Esophagus squamous epithelium (tissue), 5 donors: ENCODE data around the gene VSTM4. TPM values are rescaled to one million over a fixed set of nuclear protein-coding genes. Genes with fewer than 3 reads are reported as not detected.

ENCODE experiments used
- DNase-seq: peaks from one replicate; lab custom pipeline; 2025; lab: John Stamatoyannopoulos, UW
- H3K27ac ChIP-seq, 4 donors: fragments of 200-600 bp; sonication (generic); one replicate each; pipeline ENCODE4 v1.5.1; 2016 to 2019; ENCODE audit warnings: mild to moderate bottlenecking in 1 of 4
- H3K27me3 ChIP-seq, 4 donors: fragments of 200-600 bp; sonication (generic); 1 replicate in 3 of 4; 2 replicates in 1 of 4; pipeline versions ENCODE4 v1.5.1 to v1.6.0; 2017 to 2021; ENCODE audit warnings: antibody characterized with exemption in 1 of 4
- H3K36me3 ChIP-seq, 3 donors: fragments of 200-600 bp; sonication (generic); one replicate each; pipeline ENCODE4 v1.5.1; 2016 to 2019
- H3K4me1 ChIP-seq, 3 donors: fragments of 200-600 bp; sonication (generic); one replicate each; pipeline ENCODE4 v1.5.1; 2017 to 2019
- H3K4me3 ChIP-seq, 4 donors: fragments of 200-600 bp; sonication (generic); 1 replicate in 3 of 4; 2 replicates in 1 of 4; pipeline ENCODE4 v1.5.1; 2016 to 2019; ENCODE audit warnings: mild to moderate bottlenecking in 2 of 4, moderate library complexity in 1 of 4
- H3K9me3 ChIP-seq, 3 donors: fragments of 200-600 bp; sonication (generic); one replicate each; pipeline ENCODE4 v1.5.1; 2016 to 2019
- CTCF ChIP-seq, 6 experiments: fragments of 450-650 bp in 4 of 6; fragments of 200-600 bp in 2 of 6; sonication (generic) in 2 of 6; IDR thresholded peaks; one replicate each; pipeline ENCODE4 v1.5.1; 2016 to 2019; ENCODE audit warnings: antibody characterized with exemption in 6 of 6, mild to moderate bottlenecking in 4 of 6, moderate library complexity in 4 of 6
- POLR2A ChIP-seq, 4 donors: fragments of 450-650 bp; IDR thresholded peaks; one replicate each; pipeline ENCODE4 v1.6.1; 2017; ENCODE audit warnings: antibody characterized with exemption in 4 of 4, mild to moderate bottlenecking in 4 of 4, moderate library complexity in 3 of 4
- WGBS, 2 donors: methylation state at CpG; one replicate each; pipeline ENCODE4 v1.1.5; 2018; 5-methylcytosine and 5-hydroxymethylcytosine counted together
- intact Hi-C: fragments of 100-400 bp; cut with DNase I; formaldehyde crosslinking; loops from one replicate; pipeline ENCODE4 v1.15.0; 2022
- total RNA-seq, 4 donors: library from RNA; depleted of rRNA; stranded (reverse); fragments of >200 nt; gene quantifications; one replicate each; pipeline ENCODE4 v1.1.0, GENCODE V29; 2016
- donor health status: DM: yes; HTN: yes; CAD: no.

Gene VSTM4
- total RNA-seq, 4 donors from 2014 or later = 0.80 to 6.9 (median 1.9) TPM

DNA sequence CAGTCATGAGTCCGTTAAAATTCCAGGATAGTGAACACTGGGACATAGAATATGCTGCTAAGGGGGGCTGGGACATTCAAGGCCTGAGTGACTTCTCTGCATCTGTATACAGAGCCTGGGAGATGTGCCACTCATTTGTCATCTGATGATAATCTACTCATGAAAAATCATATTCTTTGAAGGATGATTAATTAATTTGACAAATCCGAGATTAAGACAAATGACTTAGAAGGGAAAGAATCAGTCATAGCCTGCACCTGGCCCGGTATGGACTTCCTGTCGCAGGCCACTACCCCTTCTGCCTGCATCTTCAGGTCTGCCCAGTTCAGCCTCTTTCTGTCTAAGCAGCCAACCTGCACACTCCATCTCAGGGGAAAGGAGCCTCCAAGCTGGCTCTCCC is 37.3 kb upstream of the VSTM4 start:
- no peak overlapping the region for H3K4me3 ChIP-seq
- TF ChIP-seq POLR2A (IDR thresholded peaks at IDR 0.05) (no peak), CTCF (IDR thresholded peaks at IDR 0.05) (no peak)
- no peak for DNase-seq
- 64 to 69% methylated on average over 4 of the region's 4 CpGs for WGBS, 2 donors
- no peak overlapping the region for H3K27ac ChIP-seq
- H3K9me3 ChIP-seq = peaks cover 0 to 7% (median 7%) of the 10 kb centered on the region in 3 donors
- H3K36me3 ChIP-seq = no peaks in the 10 kb centered on the region
- intact Hi-C loops = no loop called here
- no peaks in the 10 kb centered on the region for H3K4me1 ChIP-seq
- H3K27me3 ChIP-seq = no peaks in the 10 kb centered on the region

- TF ChIP-seq POLR2A (IDR thresholded peaks at IDR 0.05) (no peak), CTCF (IDR thresholded peaks at IDR 0.05) (no peak)
- Histone ChIP-seq H3K36me3 (no peaks in the 10 kb centered on the region), H3K4me3 (no peak overlapping the region), H3K4me1 (no peaks in the 10 kb centered on the region), H3K27me3 (no peaks in the 10 kb centered on the region), H3K27ac (no peak overlapping the region), H3K9me3 (peaks cover 0 to 12% (median 7%) of the 10 kb centered on the region in 3 donors)
- intact Hi-C loops = no loop called here
- 68 to 93% methylated on average over 4 of the region's 4 CpGs for WGBS, 2 donors
- no peak for DNase-seq
Observed at GRCh38 chr10:49152037-49152436, 36.7 kb upstream of the VSTM4 start.

DNA sequence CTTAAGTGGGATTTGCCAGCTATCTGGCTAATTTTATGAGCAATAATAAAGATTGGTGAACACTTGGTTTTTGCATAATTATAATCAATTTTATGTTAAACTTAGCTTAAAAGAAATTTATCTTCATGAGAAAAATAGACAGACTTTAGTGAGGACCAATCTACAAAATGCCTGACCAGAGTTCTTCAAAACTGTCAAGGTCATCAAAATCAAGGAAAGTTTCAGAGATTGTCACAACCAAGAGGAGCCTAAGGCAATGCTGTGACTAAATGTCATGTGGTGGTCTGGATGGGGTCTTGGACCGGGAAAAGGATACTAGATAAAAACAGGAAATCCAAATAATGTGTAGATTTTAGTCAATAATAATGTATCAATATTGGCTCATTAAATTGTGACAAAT is 36.2 kb upstream of the VSTM4 start:
- no peaks in the 10 kb centered on the region for H3K4me1 ChIP-seq
- intact Hi-C loops = no loop called here
- 63 to 75% methylated on average over 1 of the region's 1 CpG for WGBS, 2 donors
- H3K36me3 ChIP-seq = no peaks in the 10 kb centered on the region
- DNase-seq = no peak
- H3K27me3 ChIP-seq = no peaks in the 10 kb centered on the region
- H3K9me3 ChIP-seq = peaks cover 0 to 14% (median 7%) of the 10 kb centered on the region in 3 donors
- H3K4me3 ChIP-seq = no peak overlapping the region
- H3K27ac ChIP-seq = no peak overlapping the region
- TF ChIP-seq CTCF (IDR thresholded peaks at IDR 0.05) = no peak
- no peak for TF ChIP-seq POLR2A (IDR thresholded peaks at IDR 0.05)

- DNase-seq = no peak
- peaks cover 0 to 14% (median 7%) of the 10 kb centered on the region in 3 donors for H3K9me3 ChIP-seq
- no peak overlapping the region for H3K4me3 ChIP-seq
- H3K4me1 ChIP-seq = no peaks in the 10 kb centered on the region
- no peaks in the 10 kb centered on the region for H3K36me3 ChIP-seq
- intact Hi-C loops = no loop called here
- no peak for TF ChIP-seq POLR2A (IDR thresholded peaks at IDR 0.05)
- WGBS, 2 donors = 57 to 60% methylated on average over 2 of the region's 2 CpGs
- H3K27me3 ChIP-seq = peaks cover 0 to under 1% (median 0%) of the 10 kb centered on the region in 4 donors
- H3K27ac ChIP-seq = no peak overlapping the region
Observed at GRCh38 chr10:49151025-49151445, 35.7 kb upstream of the VSTM4 start.

GRCh38 chr10:49150426-49150825 is 35.1 kb upstream of the VSTM4 start:
- intact Hi-C loops = no loop called here
- no peak for DNase-seq
- Histone ChIP-seq H3K27ac (no peak overlapping the region), H3K36me3 (no peaks in the 10 kb centered on the region), H3K27me3 (peaks cover 0 to 7% (median 0%) of the 10 kb centered on the region in 4 donors), H3K9me3 (peaks cover 0 to 14% (median 7%) of the 10 kb centered on the region in 3 donors), H3K4me3 (no peak overlapping the region), H3K4me1 (no peaks in the 10 kb centered on the region)
- TF ChIP-seq POLR2A (IDR thresholded peaks at IDR 0.05) (no peak), CTCF (IDR thresholded peaks at IDR 0.05) (no peak)
- 44 to 65% methylated on average over 5 of the region's 5 CpGs for WGBS, 2 donors

- TF ChIP-seq CTCF (IDR thresholded peaks at IDR 0.05) (no peak), POLR2A (IDR thresholded peaks at IDR 0.05) (no peak)
- no peaks in the 10 kb centered on the region for H3K4me1 ChIP-seq
- intact Hi-C loops = no loop called here
- no peak overlapping the region for H3K27ac ChIP-seq
- H3K27me3 ChIP-seq = peaks cover 0 to 10% (median 0%) of the 10 kb centered on the region in 4 donors
- no peak overlapping the region for H3K4me3 ChIP-seq
- 74 to 84% methylated on average over 3 of the region's 3 CpGs for WGBS, 2 donors
- no peaks in the 10 kb centered on the region for H3K36me3 ChIP-seq
- H3K9me3 ChIP-seq = peaks cover 0 to 14% (median 7%) of the 10 kb centered on the region in 3 donors
- DNase-seq = no peak
Observed at GRCh38 chr10:49149881-49150280, 34.6 kb upstream of the VSTM4 start.
